C4-2B (cell line): ENCODE measurements around the gene DNAJC7.

ENCODE experiments used
- CTCF ChIP-seq: fragments of 450-650 bp; conservative IDR thresholded peaks from 2 replicates; pipeline ENCODE4 v1.5.1; 2017; ENCODE audit warnings: mild to moderate bottlenecking
- ZFX ChIP-seq: fragments of 450-650 bp; IDR thresholded peaks from 2 replicates; pipeline ENCODE4 v1.6.1; 2017

GRCh38 chr17:42018988-42019387 lies 1.7 kb upstream of the DNAJC7 start:
- TF ChIP-seq CTCF (no peak), ZFX (no peak)
